Neuronal stem cell (in vitro differentiated cells): Measurements from ENCODE around the gene MRPL1.
"Not testable (repeated sequence)": the region's sequence is repeated elsewhere in the genome, so short reads cannot be mapped to it uniquely, and the experiment has no call there.

Source experiments
- DNase-seq: peaks from one replicate; pipeline ENCODE4 v3.0.0-alpha.2; 2013; ENCODE audit warnings: low spot score
- H2AFZ ChIP-seq: one replicate; pipeline ENCODE4 v1.6.1; 2013; ENCODE audit warnings: mild to moderate bottlenecking, low read length, inconsistent platforms
- H2AK5ac ChIP-seq: 2 replicates; pipeline ENCODE4 v1.6.1; 2013; ENCODE audit warnings: low read depth, mild to moderate bottlenecking, inconsistent platforms, low read length, moderate library complexity, mixed read lengths
- H2BK120ac ChIP-seq: 2 replicates; pipeline ENCODE4 v1.6.1; 2013; ENCODE audit warnings: low read depth, mild to moderate bottlenecking, inconsistent platforms, low read length, moderate library complexity, mixed read lengths
- H2BK12ac ChIP-seq: one replicate; pipeline ENCODE4 v1.6.1; 2013; ENCODE audit warnings: low read length, inconsistent platforms
- H2BK15ac ChIP-seq: 2 replicates; pipeline ENCODE4 v1.6.1; 2013; ENCODE audit warnings: mild to moderate bottlenecking, low read length, inconsistent platforms, mixed read lengths
- H2BK5ac ChIP-seq: one replicate; pipeline ENCODE4 v1.6.1; 2013; ENCODE audit warnings: inconsistent platforms, mild to moderate bottlenecking, low read length, moderate library complexity
- H3K14ac ChIP-seq: one replicate; pipeline ENCODE4 v1.6.1; 2013; ENCODE audit warnings: low read length, inconsistent platforms
- H3K18ac ChIP-seq: 2 replicates; pipeline ENCODE4 v1.6.1; 2013; ENCODE audit warnings: low read length, inconsistent platforms
- H3K23ac ChIP-seq: 2 replicates; pipeline ENCODE4 v1.6.1; 2013; ENCODE audit warnings: low read depth, mild to moderate bottlenecking, mixed read lengths, low read length, inconsistent platforms; ENCODE audit not compliant: poor library complexity
- H3K27ac ChIP-seq: replicated peaks from 3 replicates; pipeline ENCODE4 v1.5.1; 2013; ENCODE audit warnings: low read length, inconsistent platforms
- H3K27me3 ChIP-seq, 3 experiments: 2 replicates each; pipeline ENCODE4 v1.6.1; 2013; ENCODE audit warnings: low read length in 3 of 3, mild to moderate bottlenecking in 2 of 3, inconsistent platforms in 1 of 3, low read depth in 1 of 3, mixed read lengths in 1 of 3, moderate library complexity in 1 of 3; ENCODE audit not compliant: control insufficient read depth in 3 of 3, insufficient read depth in 3 of 3
- H3K36me3 ChIP-seq, 2 donors: replicated peaks in 1 of 2; 2 replicates each; pipeline ENCODE4 v1.6.1; 2013; ENCODE audit warnings: low read length in 2 of 2; ENCODE audit not compliant: control insufficient read depth in 2 of 2, insufficient read depth in 2 of 2
- H3K4ac ChIP-seq: 2 replicates; pipeline ENCODE4 v1.6.1; 2013; ENCODE audit warnings: inconsistent platforms, mild to moderate bottlenecking, low read length, moderate library complexity
- H3K4me1 ChIP-seq, 2 donors: 1 replicate in 1 of 2; 2 replicates in 1 of 2; pipeline ENCODE4 v1.6.1; 2013; ENCODE audit warnings: low read length in 2 of 2, low read depth in 1 of 2; ENCODE audit not compliant: control insufficient read depth in 2 of 2, insufficient read depth in 1 of 2
- H3K4me2 ChIP-seq: one replicate; pipeline ENCODE4 v1.6.1; 2013; ENCODE audit warnings: mild to moderate bottlenecking, low read length, inconsistent platforms; ENCODE audit not compliant: insufficient read depth, poor library complexity, severe bottlenecking
- H3K4me3 ChIP-seq, 2 donors: 2 replicates each; pipeline ENCODE4 v1.5.1; 2013; ENCODE audit warnings: low read length in 2 of 2, mild to moderate bottlenecking in 2 of 2, inconsistent platforms in 1 of 2, moderate library complexity in 1 of 2
- H3K79me1 ChIP-seq: one replicate; pipeline ENCODE4 v1.6.1; 2013; ENCODE audit warnings: low read depth, mild to moderate bottlenecking, inconsistent platforms, low read length, moderate library complexity
- H3K9ac ChIP-seq: one replicate; pipeline ENCODE4 v1.6.1; 2013; ENCODE audit warnings: mild to moderate bottlenecking, low read depth, low read length, inconsistent platforms; ENCODE audit not compliant: poor library complexity
- H3K9me3 ChIP-seq, 2 donors: replicated peaks in 1 of 2; 2 replicates each; pipeline versions ENCODE3 to v1.6.1; 2013; ENCODE audit warnings: low read length in 2 of 2, mild to moderate bottlenecking in 2 of 2, inconsistent platforms in 1 of 2, low read depth in 1 of 2, mixed read lengths in 1 of 2, moderate library complexity in 1 of 2; ENCODE audit not compliant: control insufficient read depth in 2 of 2, insufficient read depth in 1 of 2
- H4K8ac ChIP-seq: one replicate; pipeline ENCODE4 v1.6.1; 2013; ENCODE audit warnings: low read depth, mild to moderate bottlenecking, inconsistent platforms, low read length, moderate library complexity
- H4K91ac ChIP-seq: one replicate; pipeline ENCODE4 v1.6.1; 2013; ENCODE audit warnings: low read length, low read depth, mild to moderate bottlenecking, inconsistent platforms; ENCODE audit not compliant: poor library complexity
- WGBS, 2 donors: extraction: QIAGEN DNeasy Blood & Tissue Kit; methylation state at CpG; one replicate each; pipeline ENCODE4 v1.1.7; 2013; ENCODE audit warnings: missing lambda C conversion rate in 2 of 2, mixed read lengths in 1 of 2; ENCODE audit not compliant: insufficient read length in 2 of 2, insufficient replicate concordance in 1 of 2; ENCODE audit errors: extremely low coverage in 2 of 2; 5-methylcytosine and 5-hydroxymethylcytosine counted together

The MRPL1 gene

DNA sequence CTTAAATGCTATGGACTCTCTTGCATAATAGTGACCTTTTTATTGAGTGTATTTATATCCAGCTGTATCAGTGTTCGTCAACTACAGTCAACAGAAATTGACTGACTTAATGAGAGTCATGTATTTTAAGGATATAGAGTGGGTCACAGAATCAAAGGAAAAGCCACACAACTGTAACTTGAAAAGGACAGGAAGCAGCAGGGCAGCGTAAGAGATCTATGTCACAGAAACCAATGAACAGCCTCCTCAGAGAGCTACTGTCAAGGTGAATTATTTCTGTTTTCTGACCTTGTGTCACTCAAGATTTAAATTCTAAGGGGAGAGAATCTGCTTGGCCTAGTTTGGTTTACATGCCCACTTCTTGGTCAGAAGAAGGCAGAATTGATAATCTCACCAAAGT is 100.4 kb downstream of the MRPL1 start:
- Histone ChIP-seq H3K27ac (no peak overlapping the region), H2BK120ac (no peak overlapping the region), H4K8ac (no peak overlapping the region), H2BK5ac (no peak overlapping the region), H3K4ac (no peak overlapping the region), H3K4me2 (no peak overlapping the region), H3K36me3 (no peaks in the 10 kb centered on the region), H4K91ac (no peak overlapping the region), H3K27me3 (no peaks in the 10 kb centered on the region), H2AK5ac (no peak overlapping the region), H3K9ac (no peak overlapping the region), H3K14ac (no peak overlapping the region), H3K9me3 (no peaks in the 10 kb centered on the region), H3K23ac (no peak overlapping the region), H3K79me1 (no peaks in the 10 kb centered on the region), H3K18ac (no peak overlapping the region), H3K4me3 (no peak overlapping the region), H2BK15ac (no peak overlapping the region), H2BK12ac (no peak overlapping the region), H3K4me1 (no peaks in the 10 kb centered on the region), H2AFZ (no peak overlapping the region)
- WGBS, 2 donors, result no CpG with 5 or more reads among the region's 2 CpGs
- no peak for DNase-seq

DNA sequence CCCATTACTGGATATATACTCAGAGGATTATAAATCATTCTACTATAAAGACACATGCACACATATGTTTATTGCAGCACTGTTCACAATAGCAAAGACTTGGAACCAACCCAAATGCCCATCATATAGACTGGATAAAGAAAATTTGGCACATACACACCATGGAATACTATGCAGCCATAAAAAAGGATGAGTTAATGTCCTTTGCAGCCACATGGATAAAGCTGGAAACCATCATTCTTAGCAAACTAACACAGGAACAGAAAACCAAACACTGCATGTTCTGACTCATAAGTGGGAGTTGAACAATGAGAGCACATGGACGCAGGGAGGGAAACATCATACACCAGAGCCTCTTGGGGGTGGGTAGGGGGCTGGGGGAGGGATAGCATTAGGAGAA is 111.0 kb downstream of the MRPL1 start:
- DNase-seq, H2AK5ac ChIP-seq, H2BK12ac ChIP-seq, H3K9me3 ChIP-seq, H3K4me1 ChIP-seq, H3K27me3 ChIP-seq, H2BK15ac ChIP-seq, H4K8ac ChIP-seq, H2BK5ac ChIP-seq, H3K4ac ChIP-seq, H4K91ac ChIP-seq, H3K36me3 ChIP-seq, H3K9ac ChIP-seq, H2AFZ ChIP-seq, H3K79me1 ChIP-seq, H3K4me3 ChIP-seq, H3K14ac ChIP-seq, H3K27ac ChIP-seq, H3K4me2 ChIP-seq, H3K23ac ChIP-seq, H3K18ac ChIP-seq, H2BK120ac ChIP-seq: not testable (repeated sequence)
- no CpG with 5 or more reads among the region's 1 CpG for WGBS, 2 donors

DNA sequence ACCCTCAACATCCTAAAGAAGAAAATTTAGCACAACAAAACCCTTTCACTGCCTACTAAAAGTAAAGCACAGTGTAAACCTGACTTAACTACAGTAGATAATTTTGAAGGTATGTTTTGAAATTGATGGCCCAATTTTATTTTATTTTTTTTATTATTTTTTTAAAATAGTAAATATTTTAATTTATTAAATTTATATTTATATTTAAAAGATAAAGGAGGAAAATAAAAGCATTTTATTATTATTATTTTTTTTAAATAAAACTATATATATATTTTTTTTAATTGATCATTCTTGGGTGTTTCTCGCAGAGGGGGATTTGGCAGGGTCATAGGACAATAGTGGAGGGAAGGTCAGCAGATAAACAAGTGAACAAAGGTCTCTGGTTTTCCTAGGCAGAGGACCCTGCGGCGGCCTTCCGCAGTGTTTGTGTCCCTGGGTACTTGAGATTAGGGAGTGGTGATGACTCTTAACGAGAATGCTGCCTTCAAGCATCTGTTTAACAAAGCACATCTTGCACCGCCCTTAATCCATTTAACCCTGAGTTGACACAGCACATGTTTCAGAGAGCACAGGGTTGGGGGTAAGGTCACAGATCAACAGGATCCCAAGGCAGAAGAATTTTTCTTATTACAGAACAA is 120.4 kb downstream of the MRPL1 start:
- not testable (repeated sequence) for H3K18ac ChIP-seq
- no CpG with 5 or more reads among the region's 6 CpGs for WGBS, 2 donors

DNA sequence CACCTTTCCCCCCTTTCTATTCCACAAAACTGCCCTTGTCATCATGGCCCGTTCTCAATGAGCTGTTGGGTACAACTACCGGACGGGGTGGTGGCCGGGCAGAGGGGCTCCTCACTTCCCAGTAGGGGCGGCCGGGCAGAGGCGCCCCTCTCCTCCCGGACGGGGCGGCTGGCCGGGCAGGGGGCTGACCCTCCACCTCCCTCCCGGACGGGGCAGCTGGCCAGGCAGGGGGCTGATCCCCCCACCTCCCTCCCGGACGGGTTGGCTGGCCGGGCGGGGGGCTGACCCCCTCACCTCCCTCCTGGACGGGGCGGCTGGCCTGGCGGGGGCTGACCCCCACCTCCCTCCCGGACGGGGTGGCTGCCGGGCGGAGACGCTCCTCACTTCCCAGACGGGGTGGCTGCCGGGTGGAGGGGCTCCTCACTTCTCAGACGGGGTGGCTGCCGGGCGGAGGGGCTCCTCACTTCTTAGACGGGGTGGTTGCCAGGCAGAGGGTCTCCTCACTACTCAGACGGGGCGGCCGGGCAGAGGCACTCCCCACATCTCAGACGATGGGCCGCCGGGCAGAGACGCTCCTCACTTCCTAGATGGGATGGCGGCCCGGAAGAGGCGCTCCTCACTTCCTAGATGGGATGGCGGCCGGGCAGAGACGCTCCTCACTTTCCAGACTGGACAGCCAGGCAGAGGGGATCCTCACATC is 121.1 kb downstream of the MRPL1 start:
- H2AK5ac ChIP-seq, H3K4me1 ChIP-seq, H3K27ac ChIP-seq, H3K14ac ChIP-seq, H3K9me3 ChIP-seq, H3K4me2 ChIP-seq, H3K27me3 ChIP-seq, H2BK12ac ChIP-seq, H3K9ac ChIP-seq, H3K79me1 ChIP-seq, H3K4me3 ChIP-seq, H4K91ac ChIP-seq, H2BK120ac ChIP-seq, DNase-seq, H4K8ac ChIP-seq, H3K4ac ChIP-seq, H3K23ac ChIP-seq, H2BK15ac ChIP-seq, H2AFZ ChIP-seq, H2BK5ac ChIP-seq, H3K18ac ChIP-seq, H3K36me3 ChIP-seq: not testable (repeated sequence)
- WGBS, 2 donors, result no CpG with 5 or more reads among the region's 44 CpGs

More for the DNA sequence above, 120.4 kb downstream of the MRPL1 start:
- H2BK12ac ChIP-seq, H4K8ac ChIP-seq, H2AFZ ChIP-seq, H2BK15ac ChIP-seq, H3K14ac ChIP-seq, H3K4me3 ChIP-seq, H3K9me3 ChIP-seq, DNase-seq, H3K4ac ChIP-seq, H2AK5ac ChIP-seq, H2BK120ac ChIP-seq, H3K4me2 ChIP-seq, H3K4me1 ChIP-seq, H4K91ac ChIP-seq, H3K23ac ChIP-seq, H3K36me3 ChIP-seq, H3K79me1 ChIP-seq, H3K9ac ChIP-seq, H2BK5ac ChIP-seq, H3K27me3 ChIP-seq, H3K27ac ChIP-seq: not testable (repeated sequence)
